NCI-H345 treated with DMSO at 0.1 percent for 48 hours (cell line): ENCODE data around the gene CERK.

Source experiments
- DNase-seq: peaks from one replicate; lab custom pipeline; 2025; ENCODE audit not compliant: unreplicated experiment; lab: John Stamatoyannopoulos, UW

Gene CERK

DNA sequence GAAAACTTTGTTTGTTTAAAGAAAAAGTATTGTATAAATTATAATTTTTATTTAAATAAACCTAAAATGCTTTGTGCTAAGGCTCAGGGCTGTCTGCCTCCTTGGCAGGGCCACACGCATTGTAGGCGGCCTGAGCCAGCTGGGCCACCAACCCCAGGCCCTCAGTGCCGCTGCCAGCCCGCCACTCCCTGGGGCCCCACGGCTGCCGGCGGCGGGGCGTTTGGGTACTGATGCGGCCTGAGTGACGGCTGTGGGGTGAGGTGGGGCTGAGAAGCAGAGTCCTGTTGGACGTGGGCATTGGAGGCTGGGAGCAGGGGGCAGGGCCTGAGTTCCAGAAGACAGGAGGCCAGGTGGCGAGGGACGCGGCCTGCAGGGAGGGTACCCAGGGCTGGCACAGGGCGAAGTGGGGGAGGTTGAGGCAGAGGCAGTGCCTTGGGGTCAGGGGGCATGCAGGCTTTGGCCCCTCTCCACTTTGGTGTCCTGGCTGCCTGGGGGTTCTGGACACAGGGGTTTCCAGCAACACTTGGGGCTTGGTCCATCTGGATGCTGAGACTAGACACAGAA lies 58.3 kb downstream of the CERK start:
- DNase-seq = no peak

DNA sequence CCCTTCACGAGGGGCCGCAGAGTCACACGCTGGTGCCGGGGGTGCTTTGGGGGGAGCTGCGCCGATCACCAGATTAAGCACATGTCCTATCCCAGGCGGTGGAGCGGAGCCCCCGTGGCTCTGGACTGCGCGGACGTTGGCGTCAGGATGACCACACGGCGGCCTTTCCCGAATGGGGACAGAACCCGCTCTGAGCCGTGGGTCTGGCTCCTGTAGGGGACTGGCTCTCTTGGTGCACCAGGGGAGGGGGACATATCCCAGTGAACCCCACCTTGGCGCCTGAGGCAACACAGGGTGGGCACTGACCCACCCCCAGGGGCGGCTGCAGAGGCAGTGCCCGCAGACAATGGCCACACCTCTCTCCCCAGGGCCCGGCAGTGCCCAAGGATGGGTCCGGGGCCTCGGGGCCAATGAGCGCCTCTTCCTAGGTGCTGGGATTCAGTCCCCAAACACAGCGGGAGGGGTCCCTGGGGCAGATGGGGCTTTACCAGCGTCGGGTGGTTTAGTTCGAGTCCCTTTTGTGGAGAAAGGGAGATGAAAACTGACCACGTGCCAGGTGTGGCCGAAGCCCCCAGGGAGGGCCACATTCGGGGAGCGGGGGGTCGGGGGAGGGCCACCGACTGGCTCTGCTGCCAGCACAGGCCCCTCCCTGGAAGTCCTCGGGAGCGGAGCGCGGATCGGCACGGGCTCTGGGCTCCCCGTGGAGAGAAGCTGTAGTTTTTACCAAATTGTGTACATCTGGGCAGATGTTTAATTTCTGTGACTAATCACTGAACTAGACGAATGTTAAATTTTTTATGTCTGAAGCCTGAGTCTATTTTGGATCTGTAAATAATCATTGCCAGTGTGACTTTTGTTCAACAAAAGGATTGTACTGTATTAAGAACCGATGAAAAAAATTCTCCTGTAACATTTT lies 59.0 kb downstream of the CERK start:
- no peak for DNase-seq

DNA sequence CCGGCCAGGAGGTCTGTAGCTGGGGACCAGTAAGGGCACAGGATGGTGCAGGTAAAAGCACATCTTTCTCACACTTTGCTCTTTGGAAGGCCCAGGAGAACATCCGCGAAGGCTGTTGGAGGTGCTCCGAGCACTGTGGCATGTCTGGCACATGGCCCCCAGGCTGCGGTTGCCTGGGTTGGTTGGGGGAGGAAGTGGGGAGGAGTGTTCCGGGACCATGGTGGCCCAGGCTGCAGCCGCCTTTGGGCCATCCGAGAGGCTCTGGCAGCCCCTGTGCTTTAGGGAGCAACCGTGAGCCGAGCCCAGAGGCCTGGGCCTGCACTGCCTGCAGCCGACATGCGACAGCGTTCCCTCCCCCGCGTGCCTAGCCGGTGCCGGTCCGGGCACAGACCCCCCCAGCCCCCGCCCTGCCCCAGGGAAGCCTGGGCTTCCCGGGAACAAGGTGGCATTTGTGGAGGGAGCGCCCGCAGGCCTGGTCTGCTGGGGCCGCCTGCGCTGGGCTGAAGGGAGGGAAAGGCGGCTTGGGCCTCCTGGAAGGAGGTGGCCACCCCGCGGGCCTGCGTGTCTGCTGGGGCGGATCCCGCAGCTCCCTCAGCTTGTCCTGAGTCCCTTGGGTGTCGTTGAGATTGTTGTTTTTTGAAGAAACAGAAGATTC lies 59.9 kb downstream of the CERK start:
- no peak for DNase-seq

DNA sequence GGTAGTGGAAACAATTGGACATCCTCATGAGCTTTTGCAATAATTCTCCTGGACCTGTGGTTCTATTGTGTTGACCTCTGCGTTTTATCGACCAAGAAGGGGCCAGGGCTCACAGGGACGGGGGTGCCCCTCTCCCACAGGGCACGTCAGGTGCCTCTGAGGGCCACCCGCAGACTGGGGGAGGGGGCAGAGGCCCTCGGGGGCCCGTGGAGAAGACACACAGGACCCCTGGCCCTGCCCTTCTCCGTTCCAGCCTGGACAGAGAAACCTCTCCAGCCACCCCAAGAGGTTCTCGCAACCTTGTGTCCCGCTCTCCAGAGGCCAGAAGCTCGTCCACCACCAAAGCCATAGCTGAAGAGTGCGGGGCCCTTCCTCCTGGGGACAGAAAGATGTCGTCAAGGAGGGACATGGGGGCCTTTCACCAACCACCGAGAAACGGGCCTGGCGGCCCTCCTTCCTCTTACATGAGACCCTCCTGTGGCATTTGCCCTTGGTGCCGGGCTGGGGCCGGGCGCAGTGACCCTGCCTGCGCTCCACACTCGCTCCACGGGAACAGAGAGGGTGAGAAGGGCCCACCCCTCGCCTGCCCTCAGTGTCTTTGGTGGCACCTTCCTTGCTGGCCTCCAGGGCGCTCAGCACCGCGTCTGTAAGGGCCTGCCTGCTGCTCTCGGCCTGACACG lies 60.6 kb downstream of the CERK start:
- DNase-seq = no peak

DNA sequence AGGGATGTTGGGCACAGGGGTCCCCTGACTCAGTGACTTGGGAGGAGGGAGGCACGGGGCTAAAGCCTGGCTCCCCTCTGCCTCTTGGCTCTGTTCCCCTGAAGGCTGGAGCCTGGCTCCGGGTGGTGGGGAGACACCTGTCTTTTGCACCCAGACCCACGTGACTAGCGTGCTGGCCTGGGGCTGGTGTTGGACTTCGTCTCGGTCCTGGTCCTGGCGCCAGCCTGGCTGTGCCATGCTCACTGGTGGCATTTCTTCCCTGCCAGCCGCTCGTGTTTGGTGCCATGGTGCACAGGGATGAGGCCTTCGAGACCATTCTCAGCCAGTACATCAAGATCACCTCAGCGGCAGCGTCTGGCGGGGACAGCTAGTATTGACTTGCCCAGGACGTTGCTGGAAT lies 61.2 kb downstream of the CERK start:
- no peak for DNase-seq

DNA sequence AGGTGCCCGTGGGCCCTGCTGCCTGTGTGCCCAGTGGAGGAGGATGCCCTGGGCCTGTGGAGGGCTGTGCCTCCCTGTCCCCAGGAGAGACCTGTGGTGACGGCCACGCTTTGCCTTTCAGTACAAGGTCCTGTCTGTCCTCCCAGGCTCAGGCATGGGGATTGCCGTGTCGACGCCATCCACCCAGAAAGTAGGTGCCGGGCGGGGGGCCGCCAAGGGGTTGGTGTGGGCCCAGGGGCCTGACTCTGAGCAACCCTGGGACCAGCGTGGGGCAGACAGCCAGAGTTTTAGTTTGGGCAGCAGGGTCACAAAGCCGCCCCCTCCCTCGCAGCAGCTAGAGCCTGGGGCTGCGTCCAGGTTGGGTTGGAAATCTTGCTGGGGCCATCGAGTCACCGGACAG lies 61.6 kb downstream of the CERK start:
- no peak for DNase-seq

DNA sequence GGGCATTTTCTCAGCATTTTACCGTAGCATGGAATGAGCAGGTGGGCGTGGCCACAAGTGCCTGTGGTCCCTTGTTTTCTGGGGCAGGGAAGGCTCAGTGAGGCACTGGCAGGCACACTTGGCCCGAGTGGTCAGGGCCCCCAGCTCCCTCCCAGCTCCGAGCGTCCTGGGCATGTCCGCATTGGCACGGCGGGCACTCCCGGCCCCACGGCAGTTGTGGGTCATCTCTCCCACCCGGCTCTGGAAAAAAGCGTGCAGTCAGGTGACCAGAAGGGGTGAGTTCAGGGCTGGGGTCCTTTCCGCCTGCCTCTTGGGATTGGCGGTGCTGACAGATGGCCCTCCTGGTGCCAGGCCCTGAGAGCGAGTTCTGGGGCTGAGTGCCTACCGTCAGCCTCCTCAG lies 62.1 kb downstream of the CERK start:
- no peak for DNase-seq

DNA sequence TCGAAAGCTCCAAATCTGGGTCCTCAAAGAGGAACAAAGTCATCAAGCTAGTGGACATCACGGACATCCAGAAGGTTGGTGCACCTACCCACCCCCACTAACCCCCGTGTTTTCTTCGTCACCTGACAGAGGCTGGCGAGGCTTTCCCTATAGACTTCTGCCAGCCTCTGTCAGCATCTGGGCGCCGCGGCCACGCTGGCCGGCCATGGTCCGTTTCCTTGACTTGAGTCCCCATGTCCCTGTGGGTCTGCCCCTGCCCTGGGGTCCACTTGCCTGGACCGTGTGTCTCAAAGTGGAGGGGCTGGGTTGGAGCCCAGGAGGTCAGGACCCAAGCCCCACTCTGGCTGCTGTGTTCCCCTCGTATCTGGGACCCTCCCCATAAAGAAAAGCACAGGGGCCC lies 62.6 kb downstream of the CERK start:
- DNase-seq = no peak

DNA sequence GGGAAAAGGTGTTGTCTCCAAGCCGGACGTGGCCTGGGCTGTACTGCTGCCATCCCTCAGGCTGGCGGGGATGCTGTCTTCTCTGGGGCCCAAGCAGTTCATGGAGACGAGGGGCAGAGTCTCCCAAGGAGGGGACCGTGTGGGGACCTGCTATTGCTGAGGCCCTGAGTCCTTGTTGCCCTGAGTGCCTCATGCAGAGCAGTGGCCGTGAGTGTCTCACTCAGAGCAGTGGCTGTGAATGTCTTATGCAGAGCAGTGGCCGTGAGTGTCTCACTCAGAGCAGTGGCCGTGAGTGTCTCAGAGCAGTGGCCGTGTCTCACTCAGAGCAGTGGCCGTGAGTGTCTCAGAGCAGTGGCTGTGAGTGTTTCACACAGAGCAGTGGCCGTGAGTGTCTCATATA lies 63.1 kb downstream of the CERK start:
- DNase-seq = no peak

DNA sequence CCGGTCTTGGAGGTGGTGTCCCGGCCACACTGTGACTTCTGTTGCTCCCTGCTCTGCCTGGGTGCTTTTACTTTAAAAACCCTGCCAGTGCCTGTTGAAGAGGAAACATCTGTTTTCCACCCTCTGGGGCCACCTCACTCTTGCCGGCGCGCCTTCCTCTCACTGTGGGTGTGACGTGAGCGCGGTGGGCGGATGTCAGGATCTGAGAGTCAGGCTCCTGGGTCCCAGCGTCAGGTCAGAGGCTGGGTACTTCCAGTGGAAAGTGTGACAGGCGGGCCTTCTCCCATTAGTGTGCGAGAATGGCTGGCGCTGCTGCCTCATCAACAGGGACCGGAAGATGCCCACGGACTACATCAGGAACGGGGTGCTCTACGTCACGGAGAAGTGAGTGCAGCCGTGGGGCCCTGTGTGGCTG lies 63.7 kb downstream of the CERK start:
- no peak for DNase-seq

DNA sequence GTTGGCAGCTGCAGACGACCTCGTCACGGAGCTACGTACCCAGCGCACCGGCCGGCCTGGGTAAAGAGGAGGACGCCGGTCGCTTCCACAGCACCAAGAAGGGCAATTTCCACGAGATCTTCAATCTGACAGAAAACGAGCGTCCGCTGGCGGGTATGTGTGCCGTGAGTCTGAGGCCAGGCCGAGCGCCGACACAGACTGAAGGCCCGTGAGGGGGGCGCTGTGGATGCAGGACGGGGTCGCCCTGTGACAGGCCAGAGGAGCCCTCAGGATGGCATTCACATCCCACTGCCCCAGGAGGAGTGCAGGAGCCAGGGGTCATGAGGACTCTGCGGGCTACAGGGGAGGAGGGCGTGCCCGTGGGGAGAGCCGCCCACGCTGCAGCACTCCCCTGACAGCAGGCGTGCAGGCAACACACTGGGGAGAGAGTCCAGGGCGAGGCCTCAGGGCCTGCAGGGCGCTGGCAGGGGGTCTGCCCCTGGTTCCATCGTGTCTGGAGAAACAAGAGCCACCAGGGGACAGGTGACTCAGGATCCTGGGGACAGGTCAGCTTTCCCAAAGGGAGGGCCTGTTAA lies 64.3 kb downstream of the CERK start:
- no peak for DNase-seq

DNA sequence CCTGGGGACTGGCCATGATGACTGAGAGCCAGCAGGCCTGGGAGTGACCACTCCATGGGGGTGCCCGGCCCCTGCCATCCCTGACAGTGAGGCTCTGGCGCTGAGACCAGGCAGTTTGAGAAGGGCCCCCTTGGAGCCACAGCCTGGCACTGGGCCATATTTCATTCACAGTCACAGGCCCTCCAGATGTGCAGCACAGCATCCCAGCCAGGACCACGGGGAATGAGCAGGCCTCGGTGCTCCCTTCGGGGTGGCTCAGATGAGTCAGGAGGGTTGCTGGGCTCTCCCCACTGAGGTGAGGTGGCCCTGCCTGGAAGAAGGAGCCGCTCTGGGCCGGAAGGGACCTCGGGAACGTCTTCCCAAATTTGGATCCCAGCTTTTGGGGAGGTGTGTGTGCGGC lies 64.8 kb downstream of the CERK start:
- DNase-seq = no peak

DNA sequence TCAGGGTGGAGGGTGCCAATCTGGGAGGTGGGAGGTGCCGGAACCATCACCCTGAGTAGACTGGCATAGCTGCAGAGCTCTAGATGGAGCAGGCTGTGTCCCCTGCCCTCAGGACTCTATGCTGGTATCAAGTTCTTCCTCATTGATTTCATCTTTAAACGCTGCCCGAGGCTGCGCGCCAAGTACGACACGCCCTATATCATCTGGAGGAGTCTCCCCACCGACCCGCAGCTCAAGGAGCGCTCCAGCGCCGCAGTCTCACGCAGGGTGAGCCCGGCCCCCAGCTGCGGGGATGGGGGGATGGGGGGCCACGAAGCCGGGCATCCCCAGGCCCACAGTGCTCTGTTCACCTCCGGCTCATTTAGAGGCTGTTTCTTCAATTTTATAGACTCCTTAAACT lies 65.3 kb downstream of the CERK start:
- DNase-seq = no peak

DNA sequence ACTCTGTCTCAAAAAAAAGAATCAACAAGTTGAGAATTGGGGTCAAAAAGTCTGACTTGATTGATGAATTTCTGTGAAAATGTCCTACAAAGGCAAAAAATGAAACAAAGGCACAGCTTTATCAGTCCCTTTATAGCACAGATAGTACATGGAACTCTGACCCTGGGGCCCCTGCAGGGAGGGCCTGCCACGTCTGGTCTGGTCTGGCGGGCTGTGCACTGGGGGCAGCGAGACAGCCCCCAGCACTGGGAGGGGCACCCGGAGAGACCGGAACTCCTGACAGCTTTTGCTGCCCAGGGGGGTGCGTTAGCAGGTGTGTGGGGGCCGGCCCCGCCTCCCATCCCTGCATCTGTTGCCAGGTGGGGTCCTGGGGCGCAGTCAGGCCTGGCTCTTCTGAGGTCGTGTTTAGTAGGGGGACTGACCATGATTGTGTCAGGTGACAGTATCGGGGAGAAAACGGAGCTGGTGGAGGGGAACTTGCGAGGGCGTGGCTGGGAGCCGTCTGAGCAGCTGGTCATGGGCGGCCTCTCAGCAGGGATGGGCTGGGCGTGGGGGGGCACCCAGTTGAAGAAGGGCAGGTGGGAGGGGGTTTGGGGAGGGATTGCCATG lies 66.1 kb downstream of the CERK start:
- no peak for DNase-seq

DNA sequence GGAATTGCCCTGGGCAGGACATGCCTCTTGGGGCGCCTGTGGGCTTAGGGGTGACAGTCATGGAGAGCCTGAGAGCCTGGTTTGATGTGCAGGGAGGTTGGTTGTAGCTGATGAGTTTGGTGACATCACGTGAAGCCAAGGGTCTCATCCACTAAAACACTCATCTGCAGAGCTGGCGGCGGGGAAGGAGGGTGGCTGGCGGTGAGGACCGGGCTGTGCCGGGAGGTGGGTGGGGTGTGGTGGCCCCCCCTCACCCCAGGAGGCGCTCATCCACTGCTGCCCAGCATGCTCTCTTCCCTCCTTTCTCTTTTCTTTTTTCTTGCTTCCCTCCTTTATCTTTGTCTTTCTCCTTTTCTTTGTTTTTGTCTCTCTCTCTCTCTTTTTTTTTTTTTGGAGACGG lies 68.9 kb downstream of the CERK start:
- no peak for DNase-seq

DNA sequence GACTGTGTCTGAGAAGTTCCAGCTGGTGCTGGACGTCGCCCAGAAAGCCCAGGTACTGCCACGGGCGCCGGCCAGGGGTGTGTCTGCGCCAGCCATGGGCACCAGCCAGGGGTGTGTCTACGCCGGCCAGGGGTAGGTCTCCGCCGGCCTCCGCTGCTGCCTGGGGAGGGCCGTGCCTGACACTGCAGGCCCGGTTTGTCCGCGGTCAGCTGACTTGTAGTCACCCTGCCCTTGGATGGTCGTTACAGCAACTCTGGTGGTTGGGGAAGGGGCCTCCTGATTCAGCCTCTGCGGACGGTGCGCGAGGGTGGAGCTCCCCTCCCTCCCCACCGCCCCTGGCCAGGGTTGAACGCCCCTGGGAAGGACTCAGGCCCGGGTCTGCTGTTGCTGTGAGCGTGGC lies 69.9 kb downstream of the CERK start:
- no peak for DNase-seq

DNA sequence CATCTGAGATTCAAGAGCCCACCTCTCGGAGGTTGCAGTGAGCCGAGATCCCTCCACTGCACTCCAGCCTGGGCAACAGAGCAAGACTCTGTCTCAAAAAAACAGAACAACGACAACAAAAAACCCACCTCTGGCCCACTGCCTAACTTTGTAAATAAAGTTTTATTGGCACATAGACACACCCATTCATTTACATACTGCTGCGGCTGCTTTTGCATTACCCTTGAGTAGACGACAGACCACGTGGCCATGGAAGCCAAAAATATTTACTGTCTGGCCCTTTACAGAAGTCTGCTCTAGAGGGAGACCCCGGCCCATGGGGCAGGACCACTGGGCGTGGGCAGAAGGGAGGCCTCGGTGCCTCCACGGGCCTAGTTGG lies 70.8 kb downstream of the CERK start:
- no peak for DNase-seq

DNA sequence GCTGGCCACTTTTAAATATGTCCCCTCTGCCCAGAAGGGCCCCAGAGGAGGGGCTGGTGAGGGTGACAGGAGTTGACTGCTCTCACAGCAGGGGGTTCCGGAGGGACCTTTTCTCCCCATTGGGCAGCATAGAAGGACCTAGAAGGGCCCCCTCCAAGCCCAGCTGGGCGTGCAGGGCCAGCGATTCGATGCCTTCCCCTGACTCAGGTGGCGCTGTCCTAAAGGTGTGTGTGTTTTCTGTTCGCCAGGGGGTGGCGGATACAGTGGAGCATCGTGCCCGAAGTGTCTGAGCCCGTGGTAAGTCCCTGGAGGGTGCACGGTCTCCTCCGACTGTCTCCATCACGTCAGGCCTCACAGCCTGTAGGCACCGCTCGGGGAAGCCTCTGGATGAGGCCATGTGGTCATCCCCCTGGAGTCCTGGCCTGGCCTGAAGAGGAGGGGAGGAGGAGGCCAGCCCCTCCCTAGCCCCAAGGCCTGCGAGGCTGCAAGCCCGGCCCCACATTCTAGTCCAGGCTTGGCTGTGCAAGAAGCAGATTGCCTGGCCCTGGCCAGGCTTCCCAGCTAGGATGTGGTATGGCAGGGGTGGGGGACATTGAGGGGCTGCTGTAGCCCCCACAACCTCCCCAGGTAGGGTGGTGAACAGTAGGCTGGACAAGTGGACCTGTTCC lies 71.3 kb downstream of the CERK start:
- no peak for DNase-seq

DNA sequence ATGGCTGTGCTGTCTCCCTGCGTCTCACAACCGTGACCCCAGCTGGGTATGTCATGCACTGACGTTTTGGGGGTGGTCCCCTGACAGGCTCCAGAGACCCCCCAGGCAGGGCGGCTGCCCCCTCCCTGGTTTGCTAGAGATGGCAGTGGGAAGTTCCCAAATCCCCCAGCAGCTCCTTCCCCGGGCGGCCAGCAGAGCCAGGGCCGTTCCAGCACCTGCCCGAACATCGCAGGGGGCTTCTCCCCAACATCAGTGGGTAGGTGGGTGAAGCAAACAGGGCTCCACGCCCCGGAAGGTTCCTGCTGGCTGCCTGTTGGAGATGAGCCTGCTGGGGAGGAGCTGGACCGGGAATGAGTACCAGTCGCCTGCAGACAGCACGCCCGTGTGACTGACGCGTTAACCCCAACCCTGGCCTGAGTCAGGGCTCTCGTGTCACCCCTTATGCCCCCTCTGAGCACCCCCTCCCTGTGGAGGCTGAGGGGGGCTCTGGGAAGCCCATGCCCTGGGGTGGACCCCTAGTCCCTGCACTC lies 72.2 kb downstream of the CERK start:
- no peak for DNase-seq

DNA sequence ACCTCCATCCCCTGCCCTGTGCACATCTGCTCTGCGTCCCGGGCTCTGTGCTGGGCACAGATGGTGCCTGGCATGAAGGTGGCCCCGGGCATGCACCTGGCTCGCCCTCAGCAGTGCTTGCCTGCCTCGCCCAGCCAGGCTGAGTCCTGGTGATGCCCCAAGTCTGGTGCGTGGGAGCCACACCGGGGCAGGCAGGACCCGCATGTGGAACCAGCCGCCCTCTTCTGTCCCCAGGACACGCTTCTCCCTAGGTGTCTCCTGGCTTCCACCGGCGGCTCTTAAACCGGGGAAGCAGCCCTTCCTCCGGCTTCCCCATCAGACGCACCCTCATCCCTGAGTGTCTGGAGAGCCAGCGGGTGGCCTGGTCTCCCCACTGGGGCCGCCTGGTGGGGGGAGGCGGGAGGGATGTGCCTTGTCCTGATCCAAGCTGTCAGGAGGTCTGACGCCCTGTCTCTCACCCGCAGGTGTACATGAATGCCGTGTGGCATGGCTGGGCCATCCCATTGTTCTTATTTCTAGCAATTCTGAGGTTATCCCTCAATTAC lies 72.8 kb downstream of the CERK start:
- no peak for DNase-seq
